H9 (cell line): ENCODE results near the gene TNXB. TPM values are rescaled to one million over a fixed set of nuclear protein-coding genes. Genes with fewer than 3 reads are reported as not detected.

Source experiments
- DNase-seq: peaks from one replicate; pipeline ENCODE4 v3.0.0-alpha.2; 2017
- H2AFZ ChIP-seq: one replicate; pipeline ENCODE4 v1.6.1; 2013; ENCODE audit warnings: mild to moderate bottlenecking, low read length, control low read depth, moderate library complexity
- H2AK5ac ChIP-seq: 2 replicates; pipeline ENCODE4 v1.6.1; 2013; ENCODE audit warnings: low read length, control low read depth, mixed read lengths; ENCODE audit not compliant: insufficient read length
- H2BK120ac ChIP-seq: one replicate; pipeline ENCODE4 v1.6.1; 2013; ENCODE audit warnings: low read depth, mild to moderate bottlenecking, low read length, control low read depth, inconsistent platforms; ENCODE audit not compliant: poor library complexity, severe bottlenecking
- H2BK12ac ChIP-seq: 2 replicates; pipeline ENCODE4 v1.6.1; 2013; ENCODE audit warnings: low read length, control low read depth, mixed read lengths, low read depth; ENCODE audit not compliant: insufficient read length
- H2BK15ac ChIP-seq: 2 replicates; pipeline ENCODE4 v1.6.1; 2013; ENCODE audit warnings: low read depth, low read length, control low read depth
- H2BK20ac ChIP-seq: one replicate; pipeline ENCODE4 v1.6.1; 2013; ENCODE audit warnings: low read depth, mild to moderate bottlenecking, low read length, control low read depth, inconsistent platforms; ENCODE audit not compliant: poor library complexity, severe bottlenecking
- H2BK5ac ChIP-seq: 2 replicates; pipeline ENCODE4 v1.6.1; 2013; ENCODE audit warnings: low read length, control low read depth, mixed read lengths; ENCODE audit not compliant: insufficient read length
- H3K14ac ChIP-seq: 2 replicates; pipeline ENCODE4 v1.6.1; 2013; ENCODE audit warnings: low read length, control low read depth; ENCODE audit not compliant: insufficient read depth
- H3K18ac ChIP-seq: 2 replicates; pipeline ENCODE4 v1.6.1; 2013; ENCODE audit warnings: low read depth, mild to moderate bottlenecking, mixed read lengths, low read length, control low read depth; ENCODE audit not compliant: insufficient read length
- H3K23ac ChIP-seq: 2 replicates; pipeline ENCODE4 v1.6.1; 2013; ENCODE audit warnings: low read length, control low read depth, mixed read lengths, low read depth; ENCODE audit not compliant: insufficient read length
- H3K23me2 ChIP-seq: 2 replicates; pipeline ENCODE4 v1.6.1; 2013; ENCODE audit warnings: low read depth, mild to moderate bottlenecking, mixed read lengths, low read length, control low read depth; ENCODE audit not compliant: insufficient read length, poor library complexity, severe bottlenecking
- H3K27ac ChIP-seq: 2 replicates; pipeline ENCODE4 v1.5.1; 2013; ENCODE audit warnings: low read length, control low read depth, mixed read lengths, low read depth; ENCODE audit not compliant: insufficient read length
- H3K27me3 ChIP-seq: 2 replicates; pipeline ENCODE4 v1.6.1; 2013; ENCODE audit warnings: low read length, control low read depth, inconsistent platforms; ENCODE audit not compliant: insufficient read depth
- H3K4ac ChIP-seq: 2 replicates; pipeline ENCODE4 v1.6.1; 2013; ENCODE audit warnings: low read depth, mild to moderate bottlenecking, control low read depth, inconsistent platforms, low read length, moderate library complexity
- H3K4me1 ChIP-seq: 2 replicates; pipeline ENCODE4 v1.6.1; 2013; ENCODE audit warnings: low read length, control low read depth, inconsistent platforms; ENCODE audit not compliant: insufficient read depth
- H3K4me2 ChIP-seq: 2 replicates; pipeline ENCODE4 v1.6.1; 2013; ENCODE audit warnings: low read length, control low read depth, mixed read lengths; ENCODE audit not compliant: insufficient read length, insufficient read depth
- H3K56ac ChIP-seq: 2 replicates; pipeline ENCODE4 v1.6.1; 2013; ENCODE audit warnings: low read depth, mild to moderate bottlenecking, mixed read lengths, low read length, control low read depth; ENCODE audit not compliant: insufficient read length
- H3K79me1 ChIP-seq: 2 replicates; pipeline ENCODE4 v1.6.1; 2013; ENCODE audit warnings: low read depth, mild to moderate bottlenecking, moderate library complexity, low read length, control low read depth, inconsistent platforms; ENCODE audit not compliant: insufficient read depth, poor library complexity, severe bottlenecking
- H3K79me2 ChIP-seq: 2 replicates; pipeline ENCODE4 v1.6.1; 2013; ENCODE audit warnings: low read length, control low read depth, inconsistent platforms; ENCODE audit not compliant: insufficient read depth
- H3K9ac ChIP-seq: 2 replicates; pipeline ENCODE4 v1.6.1; 2013; ENCODE audit warnings: low read length, control low read depth, mixed read lengths; ENCODE audit not compliant: insufficient read length; ENCODE audit errors: extremely low read depth
- H3K9me3 ChIP-seq: one replicate; pipeline ENCODE4 v1.6.1; 2013; ENCODE audit warnings: low read depth, low read length, inconsistent platforms; ENCODE audit not compliant: control insufficient read depth
- H3T11ph ChIP-seq: one replicate; pipeline ENCODE4 v1.6.1; 2013; ENCODE audit warnings: mild to moderate bottlenecking, low read length, control low read depth, inconsistent platforms
- H4K20me1 ChIP-seq: one replicate; pipeline ENCODE4 v1.6.1; 2013; ENCODE audit not compliant: control insufficient read depth, insufficient read length, insufficient read depth
- H4K5ac ChIP-seq: 2 replicates; pipeline ENCODE4 v1.6.1; 2013; ENCODE audit warnings: low read depth, mild to moderate bottlenecking, mixed read lengths, low read length, control low read depth; ENCODE audit not compliant: insufficient read length
- H4K8ac ChIP-seq: replicated peaks from 2 replicates; pipeline ENCODE4 v1.6.1; 2013; ENCODE audit warnings: low read length, control low read depth, mixed read lengths, low read depth; ENCODE audit not compliant: insufficient read length
- H4K91ac ChIP-seq: 2 replicates; pipeline ENCODE4 v1.6.1; 2013; ENCODE audit warnings: low read depth, mild to moderate bottlenecking, moderate library complexity, mixed read lengths, low read length, control low read depth; ENCODE audit not compliant: insufficient read length
- H3K27ac Mint-ChIP-seq, 3 experiments: 2 replicates in 2 of 3; 3 replicates in 1 of 3; pipeline ENCODE4 v1.8.0; 2020 to 2021; ENCODE audit warnings: mixed read lengths in 3 of 3, mild to moderate bottlenecking in 1 of 3, moderate library complexity in 1 of 3
- H3K27me3 Mint-ChIP-seq: 2 replicates; pipeline ENCODE4 v1.8.0; 2021; ENCODE audit warnings: low read depth, mild to moderate bottlenecking, moderate library complexity, mixed read lengths
- H3K36me3 Mint-ChIP-seq, 3 experiments: 2 replicates in 2 of 3; 3 replicates in 1 of 3; pipeline ENCODE4 v1.8.0; 2020 to 2021; ENCODE audit warnings: low read depth in 3 of 3, mixed read lengths in 3 of 3; ENCODE audit not compliant: insufficient read depth in 1 of 3
- H3K4me1 Mint-ChIP-seq, 2 experiments: 2 replicates each; pipeline ENCODE4 v1.8.0; 2020; ENCODE audit warnings: mixed read lengths in 2 of 2
- H3K4me3 Mint-ChIP-seq, 2 experiments: 2 replicates in 1 of 2; 3 replicates in 1 of 2; pipeline ENCODE4 v1.8.0; 2020 to 2021; ENCODE audit warnings: mild to moderate bottlenecking in 2 of 2, mixed read lengths in 2 of 2, moderate library complexity in 1 of 2
- H3K9me3 Mint-ChIP-seq, 2 experiments: 2 replicates in 1 of 2; 3 replicates in 1 of 2; pipeline ENCODE4 v1.8.0; 2020; ENCODE audit warnings: mild to moderate bottlenecking in 2 of 2, mixed read lengths in 2 of 2, moderate library complexity in 1 of 2
- WGBS: extraction: QIAGEN DNeasy Blood & Tissue Kit; methylation state at CpG from one replicate; pipeline ENCODE4 v1.1.7; 2013; ENCODE audit warnings: missing lambda C conversion rate, low lambda C conversion rate, mixed read lengths; ENCODE audit not compliant: insufficient read length; ENCODE audit errors: extremely low coverage; 5-methylcytosine and 5-hydroxymethylcytosine counted together
- total RNA-seq: library from RNA; stranded (reverse); gene quantifications from 2 replicates; pipeline ENCODE4 v1.2.1, GENCODE V29; 2021
- TF ChIP-seq, protein P1 (sequence below): fragments of 200-600 bp; sonication (generic); conservative IDR thresholded peaks from 3 replicates; pipeline ENCODE4 v1.8.0; 2021; ENCODE audit warnings: antibody characterized with exemption, mild to moderate bottlenecking

The TNXB gene
- total RNA-seq, 1 experiment from 2014 or later, result 5.0 TPM

GRCh38 chr6:32046450-32047083 is 62.6 kb downstream of the TNXB start:
- H2AK5ac ChIP-seq, result no peak overlapping the region
- H3K27me3 ChIP-seq, result no peaks in the 10 kb centered on the region
- no peak overlapping the region for H3K18ac ChIP-seq
- no peaks in the 10 kb centered on the region for H3K23me2 ChIP-seq
- peaks cover 2 to 11% of the 10 kb centered on the region in 2 experiments; a peak in 3 of 4 replicates for H3K4me1 Mint-ChIP-seq
- H2BK12ac ChIP-seq, result no peak overlapping the region
- no peak overlapping the region for H3K56ac ChIP-seq
- H3K27ac Mint-ChIP-seq, result no peak overlapping the region
- no peak overlapping the region for H3K9ac ChIP-seq
- H2BK5ac ChIP-seq, result no peak overlapping the region
- H4K91ac ChIP-seq, result no peak overlapping the region
- H3K14ac ChIP-seq, result no peak overlapping the region
- H2BK15ac ChIP-seq, result no peak overlapping the region
- H3K79me2 ChIP-seq, result no peaks in the 10 kb centered on the region
- DNase-seq, result peak; percentile 56
- H3K4ac ChIP-seq, result no peak overlapping the region
- TF ChIP-seq, protein P1, sequence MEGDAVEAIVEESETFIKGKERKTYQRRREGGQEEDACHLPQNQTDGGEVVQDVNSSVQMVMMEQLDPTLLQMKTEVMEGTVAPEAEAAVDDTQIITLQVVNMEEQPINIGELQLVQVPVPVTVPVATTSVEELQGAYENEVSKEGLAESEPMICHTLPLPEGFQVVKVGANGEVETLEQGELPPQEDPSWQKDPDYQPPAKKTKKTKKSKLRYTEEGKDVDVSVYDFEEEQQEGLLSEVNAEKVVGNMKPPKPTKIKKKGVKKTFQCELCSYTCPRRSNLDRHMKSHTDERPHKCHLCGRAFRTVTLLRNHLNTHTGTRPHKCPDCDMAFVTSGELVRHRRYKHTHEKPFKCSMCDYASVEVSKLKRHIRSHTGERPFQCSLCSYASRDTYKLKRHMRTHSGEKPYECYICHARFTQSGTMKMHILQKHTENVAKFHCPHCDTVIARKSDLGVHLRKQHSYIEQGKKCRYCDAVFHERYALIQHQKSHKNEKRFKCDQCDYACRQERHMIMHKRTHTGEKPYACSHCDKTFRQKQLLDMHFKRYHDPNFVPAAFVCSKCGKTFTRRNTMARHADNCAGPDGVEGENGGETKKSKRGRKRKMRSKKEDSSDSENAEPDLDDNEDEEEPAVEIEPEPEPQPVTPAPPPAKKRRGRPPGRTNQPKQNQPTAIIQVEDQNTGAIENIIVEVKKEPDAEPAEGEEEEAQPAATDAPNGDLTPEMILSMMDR, result 0 out of 3 replicates have a peak, but pooled peaks have one; percentile 19
- no peaks in the 10 kb centered on the region for H3K4me1 ChIP-seq
- H2BK20ac ChIP-seq, result no peak overlapping the region
- no peaks in the 10 kb centered on the region for H3K79me1 ChIP-seq
- H3K27me3 Mint-ChIP-seq, result no peaks in the 10 kb centered on the region
- WGBS, result no CpG with 5 or more reads among the region's 14 CpGs
- H3K23ac ChIP-seq, result no peak overlapping the region
- no peak overlapping the region for H2BK120ac ChIP-seq
- no peak overlapping the region for H2AFZ ChIP-seq
- no peak overlapping the region for H4K8ac ChIP-seq
- H4K20me1 ChIP-seq, result no peaks in the 10 kb centered on the region
- no peak overlapping the region for H3K4me3 Mint-ChIP-seq
- no peak overlapping the region for H3T11ph ChIP-seq
- H3K9me3 Mint-ChIP-seq, result no peaks in the 10 kb centered on the region
- no peaks in the 10 kb centered on the region for H3K9me3 ChIP-seq
- no peak overlapping the region for H3K27ac ChIP-seq
- H4K5ac ChIP-seq, result no peak overlapping the region
- H3K4me2 ChIP-seq, result no peak overlapping the region
- H3K36me3 Mint-ChIP-seq, result no peaks in the 10 kb centered on the region; a peak in 1 of 7 replicates
